ENCODE results near the gene ISLR. TPM values are rescaled to one million over a fixed set of nuclear protein-coding genes. Genes with fewer than 3 reads are reported as not detected.

The ISLR gene
- total RNA-seq, 6 experiments from 2014 or later = 1.7 to 6.3 (median 1.9) TPM

DNA sequence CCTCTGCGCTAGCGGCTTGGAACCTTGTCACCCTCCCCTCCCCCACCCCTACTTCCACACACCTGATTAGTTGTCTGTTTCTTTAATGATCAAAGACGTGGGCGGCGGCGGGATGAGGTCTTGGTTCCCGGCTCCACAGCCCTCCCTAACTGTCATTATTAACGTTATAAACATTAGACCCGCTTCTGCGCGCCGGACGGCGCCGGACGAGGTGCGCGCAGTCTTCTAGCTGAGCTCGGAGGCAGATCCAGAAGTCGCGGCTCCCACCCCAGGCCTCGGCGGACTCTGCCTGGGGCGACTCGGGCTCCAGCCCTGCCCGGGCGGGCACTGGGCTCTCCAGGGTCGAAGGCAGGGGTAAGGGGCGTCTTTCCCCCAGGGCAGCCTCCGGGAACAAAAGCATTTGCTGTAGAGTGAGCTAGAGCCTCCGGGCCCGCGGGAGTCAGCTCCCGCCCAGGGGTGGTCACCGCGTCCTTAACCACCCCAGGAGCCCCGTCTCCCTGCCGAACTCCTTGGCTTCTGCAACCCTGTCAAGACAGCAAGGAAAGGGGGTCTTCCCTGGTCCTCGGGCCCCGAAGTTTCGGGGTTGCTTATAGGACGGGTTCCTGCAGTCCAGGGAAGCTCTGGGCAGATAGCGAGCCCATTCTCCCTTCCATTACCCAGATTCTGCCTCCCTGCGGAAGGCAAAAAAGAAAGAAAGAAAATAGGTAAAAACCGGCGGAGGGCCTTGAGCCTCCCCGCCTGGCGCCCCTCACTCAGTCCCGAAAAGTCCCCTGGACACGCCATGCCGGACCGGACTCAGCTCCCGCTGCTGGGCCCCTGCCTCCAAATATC is 45.3 kb upstream of the ISLR start:
- no peaks in the 10 kb centered on the region for H3K9me3 Mint-ChIP-seq
- H3K4me1 Mint-ChIP-seq (ENCODE audit: low read depth) = peaks cover 20% of the 10 kb centered on the region
- H3K36me3 Mint-ChIP-seq (ENCODE audit: low read depth) = no peaks in the 10 kb centered on the region
- peak overlapping the region; percentile 73 for H3K4me3 Mint-ChIP-seq
- DNase-seq = no peak
- TF ChIP-seq, protein P1, sequence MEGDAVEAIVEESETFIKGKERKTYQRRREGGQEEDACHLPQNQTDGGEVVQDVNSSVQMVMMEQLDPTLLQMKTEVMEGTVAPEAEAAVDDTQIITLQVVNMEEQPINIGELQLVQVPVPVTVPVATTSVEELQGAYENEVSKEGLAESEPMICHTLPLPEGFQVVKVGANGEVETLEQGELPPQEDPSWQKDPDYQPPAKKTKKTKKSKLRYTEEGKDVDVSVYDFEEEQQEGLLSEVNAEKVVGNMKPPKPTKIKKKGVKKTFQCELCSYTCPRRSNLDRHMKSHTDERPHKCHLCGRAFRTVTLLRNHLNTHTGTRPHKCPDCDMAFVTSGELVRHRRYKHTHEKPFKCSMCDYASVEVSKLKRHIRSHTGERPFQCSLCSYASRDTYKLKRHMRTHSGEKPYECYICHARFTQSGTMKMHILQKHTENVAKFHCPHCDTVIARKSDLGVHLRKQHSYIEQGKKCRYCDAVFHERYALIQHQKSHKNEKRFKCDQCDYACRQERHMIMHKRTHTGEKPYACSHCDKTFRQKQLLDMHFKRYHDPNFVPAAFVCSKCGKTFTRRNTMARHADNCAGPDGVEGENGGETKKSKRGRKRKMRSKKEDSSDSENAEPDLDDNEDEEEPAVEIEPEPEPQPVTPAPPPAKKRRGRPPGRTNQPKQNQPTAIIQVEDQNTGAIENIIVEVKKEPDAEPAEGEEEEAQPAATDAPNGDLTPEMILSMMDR (IDR thresholded peaks at IDR 0.05) = no peak
- peaks cover 69% of the 10 kb centered on the region for H3K27me3 Mint-ChIP-seq (ENCODE audit: insufficient read depth)
- H3K27ac Mint-ChIP-seq = no peak overlapping the region

DNA sequence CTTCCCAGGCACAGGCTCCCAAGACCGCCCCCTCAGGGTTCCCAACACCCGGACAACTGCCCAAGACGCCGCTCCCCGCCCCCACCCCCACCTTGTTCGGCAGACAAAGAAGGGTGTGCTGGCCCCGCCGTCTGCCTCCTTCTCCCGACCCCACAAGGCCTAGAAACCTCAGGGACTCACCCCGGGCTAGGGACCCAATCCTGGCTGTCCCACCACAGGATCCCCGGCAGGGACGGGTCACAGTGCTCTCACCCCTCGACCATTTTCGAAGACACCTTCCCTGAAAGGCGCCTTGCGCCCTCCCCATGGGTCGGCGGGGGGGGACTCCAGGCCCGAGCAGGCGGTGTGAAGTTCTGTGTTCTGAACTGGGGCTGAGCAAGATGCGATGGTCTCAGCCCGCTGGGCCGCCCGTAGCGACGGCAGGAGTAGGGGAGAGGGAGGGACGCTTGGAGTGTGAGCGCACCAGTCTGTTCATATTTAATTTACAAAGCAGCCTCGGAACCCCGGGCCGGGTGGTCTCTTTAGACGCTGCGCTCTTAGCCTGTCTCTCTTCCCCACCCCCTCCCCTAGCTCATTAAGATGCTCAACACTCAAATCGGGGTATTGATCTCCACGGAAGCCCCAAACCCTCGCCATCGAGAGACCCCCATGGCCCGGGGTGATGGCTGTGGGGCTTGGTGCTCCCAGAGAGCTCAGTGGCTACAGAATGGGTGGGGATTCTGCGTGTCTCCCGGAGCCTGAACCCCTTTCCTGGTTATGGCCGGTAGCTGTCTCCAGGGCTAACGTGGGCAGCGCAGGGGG is 44.5 kb upstream of the ISLR start:
- Mint-ChIP-seq H3K27me3 (ENCODE audit: insufficient read depth) (peaks cover 62% of the 10 kb centered on the region), H3K27ac (no peak overlapping the region), H3K4me1 (ENCODE audit: low read depth) (peaks cover 20% of the 10 kb centered on the region), H3K4me3 (0 out of 2 replicates have a peak overlapping the region, but pooled peaks have one; percentile 11), H3K9me3 (peaks cover 3% of the 10 kb centered on the region; the same call in 1 of the 2 replicates), H3K36me3 (ENCODE audit: low read depth) (no peaks in the 10 kb centered on the region)
- TF ChIP-seq, protein P1 (IDR thresholded peaks at IDR 0.05) = no peak
- no peak for DNase-seq

GRCh38 chr15:74129586-74130154 is 43.8 kb upstream of the ISLR start:
- H3K4me1 Mint-ChIP-seq (ENCODE audit: low read depth) = peaks cover 20% of the 10 kb centered on the region
- no peak for DNase-seq
- H3K9me3 Mint-ChIP-seq = peaks cover 3% of the 10 kb centered on the region; the same call in 1 of the 2 replicates
- H3K4me3 Mint-ChIP-seq = peak overlapping the region; percentile 42; the same call in 1 of the 2 replicates
- H3K36me3 Mint-ChIP-seq (ENCODE audit: low read depth) = no peaks in the 10 kb centered on the region
- H3K27ac Mint-ChIP-seq = no peak overlapping the region
- peaks cover 59% of the 10 kb centered on the region for H3K27me3 Mint-ChIP-seq (ENCODE audit: insufficient read depth)
- TF ChIP-seq, protein P1 (IDR thresholded peaks at IDR 0.05) = no peak

- TF ChIP-seq, protein P1 (IDR thresholded peaks at IDR 0.05) = no peak
- peaks cover 58% of the 10 kb centered on the region for H3K27me3 Mint-ChIP-seq (ENCODE audit: insufficient read depth)
- H3K4me3 Mint-ChIP-seq = peak within 1 kb of the TSS; percentile 42; the same call in 1 of the 2 replicates
- peaks cover 3% of the 10 kb centered on the region; the same call in 1 of the 2 replicates for H3K9me3 Mint-ChIP-seq
- peaks cover 20% of the 10 kb centered on the region for H3K4me1 Mint-ChIP-seq (ENCODE audit: low read depth)
- no peak within 1 kb of the TSS for H3K27ac Mint-ChIP-seq
- H3K36me3 Mint-ChIP-seq (ENCODE audit: low read depth) = no peaks in the 10 kb centered on the region
- DNase-seq = no peak
These were observed 43.2 kb upstream of the ISLR start, which contains the start of gene ISLR2 for GRCh38 chr15:74130155-74130848. TSS of gene ISLR2 (plus strand) at chr15:74130586. CDS start at chr15:74132755, 2,169 bp downstream.

Data from HFFc6 (cell line).